HUDEP-2 (cell line): ENCODE results near the gene HAUS1.
"Not testable (repeated sequence)": the region's sequence is repeated elsewhere in the genome, so short reads cannot be mapped to it uniquely, and the experiment has no call there.

Source experiments
- DNase-seq, 76 experiments: peaks; one replicate each; lab custom pipeline; 2025; ENCODE audit not compliant: unreplicated experiment in 76 of 76; lab: John Stamatoyannopoulos, UW

HAUS1 gene

GRCh38 chr18:46155641-46156051 is 51.5 kb downstream of the HAUS1 start:
- peak in 3 of 76 experiments; percentile 17 to 28 (median 25) for DNase-seq

GRCh38 chr18:46156124-46156745 is 52.0 kb downstream of the HAUS1 start:
- DNase-seq, result no peak

- DNase-seq, result no peak
Observed at GRCh38 chr18:46156843-46157242, 52.7 kb downstream of the HAUS1 start.

GRCh38 chr18:46158499-46158898 is 54.3 kb downstream of the HAUS1 start:
- peak in 1 of 76 experiments; percentile 34 for DNase-seq

GRCh38 chr18:46160050-46160798 is 56.0 kb downstream of the HAUS1 start:
- no peak for DNase-seq

- not testable (repeated sequence) for DNase-seq
Observed at GRCh38 chr18:46160840-46161239, 56.7 kb downstream of the HAUS1 start.

GRCh38 chr18:46161703-46162396 is 57.7 kb downstream of the HAUS1 start:
- DNase-seq, result peak in 6 of 76 experiments; percentile 22 to 45 (median 34)

- no peak for DNase-seq
Observed at GRCh38 chr18:46163091-46163490, 58.9 kb downstream of the HAUS1 start.

GRCh38 chr18:46163941-46164499 is 59.8 kb downstream of the HAUS1 start:
- no peak for DNase-seq

GRCh38 chr18:46164502-46164901 is 60.3 kb downstream of the HAUS1 start:
- not testable (repeated sequence) for DNase-seq

- no peak for DNase-seq
Observed at GRCh38 chr18:46164920-46165319, 60.7 kb downstream of the HAUS1 start.

GRCh38 chr18:46166261-46166970 is 62.2 kb downstream of the HAUS1 start:
- DNase-seq, result no peak

- DNase-seq, result no peak
Observed at GRCh38 chr18:46167971-46168370, 63.8 kb downstream of the HAUS1 start.

GRCh38 chr18:46169464-46169941 is 65.3 kb downstream of the HAUS1 start:
- peak in 17 of 76 experiments; percentile 11 to 52 (median 28) for DNase-seq

GRCh38 chr18:46171331-46171730 is 67.1 kb downstream of the HAUS1 start:
- DNase-seq, result no peak

- DNase-seq, result peak; percentile 20 to 98 (median 90)
Observed at GRCh38 chr18:46173393-46174341, 69.5 kb downstream of the HAUS1 start.

GRCh38 chr18:46174342-46175041 is 70.3 kb downstream of the HAUS1 start:
- peak in 26 of 76 experiments; percentile 4 to 49 (median 28) for DNase-seq

GRCh38 chr18:46176001-46176400 is 71.8 kb downstream of the HAUS1 start:
- DNase-seq, result no peak
